K562 (cell line): ENCODE data around the gene WDR17. TPM values are rescaled to one million over a fixed set of nuclear protein-coding genes. Genes with fewer than 3 reads are reported as not detected.

Experiments used
- ATAC-seq: fragments of 200-7000 bp; cut with Tn5 transposase; 3 replicates; pipeline ENCODE4 v1.9.1; 2020; ENCODE audit warnings: moderate library complexity
- BruUV-seq: library from RNA; stranded (reverse); fragments of 400-500 nt; replicated peaks from 2 replicates; lab custom pipeline; 2021; lab: Mats Ljungman, UMichigan
- CTCF ChIA-PET: fragments of 300-600 bp; formaldehyde crosslinking; extraction: SDS; loops from one replicate; lab custom pipeline; 2021; ENCODE audit warnings: low intra/inter-chr PET ratio; lab: Yijun Ruan, JAX
- POLR2A ChIA-PET: fragments of 300-600, 350-650 bp; sonication (Branson Sonifier 250); formaldehyde crosslinking; extraction: SDS; loops from one replicate; lab custom pipeline; 2021; ENCODE audit warnings: antibody characterized with exemption, inconsistent platforms; lab: Yijun Ruan, JAX
- DNase-seq, 4 experiments: peaks; one replicate each; pipeline versions ENCODE4 v3.0.0 to v3.0.0-alpha.2; 2011 to 2018; ENCODE audit warnings: low spot score in 3 of 4, mixed read lengths in 3 of 4; ENCODE audit errors: extremely low read depth in 1 of 4
- FAIRE-seq: peaks from 2 replicates; lab custom pipeline; 2011; peaks lifted over from hg19 to GRCh38; lab: Jason Lieb, UNC
- H2AFZ ChIP-seq: 2 replicates; pipeline ENCODE4 v1.6.0; 2011; ENCODE audit warnings: low read depth, low read length, control low read depth, inconsistent platforms
- H3K27ac ChIP-seq: fragments of 200-600 bp; 3 replicates; pipeline ENCODE4 v1.8.0; 2011; ENCODE audit warnings: low read depth, mild to moderate bottlenecking, control low read depth, inconsistent platforms, low read length, moderate library complexity, mixed read lengths; ENCODE audit errors: extremely low read depth
- H3K27me3 ChIP-seq, 2 experiments: fragments of 300-600 bp in 1 of 2; 2 replicates in 1 of 2; 3 replicates in 1 of 2; pipeline versions ENCODE4 v1.6.0 to v1.8.0; 2011; ENCODE audit warnings: inconsistent platforms in 2 of 2, low read length in 2 of 2, mild to moderate bottlenecking in 1 of 2, mixed read lengths in 1 of 2, moderate library complexity in 1 of 2; ENCODE audit not compliant: control insufficient read depth in 2 of 2, insufficient read depth in 2 of 2
- H3K36me3 ChIP-seq: fragments of 300-600 bp; 3 replicates; pipeline ENCODE4 v1.8.0; 2011; ENCODE audit warnings: mild to moderate bottlenecking, low read length, inconsistent platforms; ENCODE audit not compliant: control insufficient read depth, insufficient read depth
- H3K4me1 ChIP-seq, 2 experiments: fragments of 200-600 bp in 1 of 2; replicated peaks in 1 of 2; 2 replicates in 1 of 2; 3 replicates in 1 of 2; pipeline versions ENCODE4 v1.5.1 to v1.8.0; 2011; ENCODE audit warnings: inconsistent platforms in 2 of 2, low read length in 2 of 2, mild to moderate bottlenecking in 1 of 2, mixed read lengths in 1 of 2, moderate library complexity in 1 of 2; ENCODE audit not compliant: control insufficient read depth in 2 of 2, insufficient read depth in 2 of 2
- H3K4me2 ChIP-seq: 2 replicates; pipeline ENCODE4 v1.6.1; 2011; ENCODE audit warnings: low read length, control low read depth, inconsistent platforms, mixed read lengths; ENCODE audit not compliant: insufficient read depth
- H3K4me3 ChIP-seq: fragments of 200-600 bp; sonication (generic), shearing (Covaris generic); 2 replicates; pipeline ENCODE4 v1.5.1; 2016; ENCODE audit warnings: control low read depth, inconsistent platforms
- H3K79me2 ChIP-seq: fragments of 200-600 bp; 3 replicates; pipeline ENCODE4 v1.8.0; 2011; ENCODE audit warnings: low read length, inconsistent platforms; ENCODE audit not compliant: control insufficient read depth, insufficient read depth
- H3K9ac ChIP-seq, 2 experiments: 2 replicates each; pipeline versions ENCODE4 v1.6.0 to v1.6.1; 2011; ENCODE audit warnings: low read depth in 2 of 2, low read length in 2 of 2, control low read depth in 1 of 2, inconsistent platforms in 1 of 2, mild to moderate bottlenecking in 1 of 2, mixed read lengths in 1 of 2; ENCODE audit not compliant: insufficient read depth in 1 of 2
- H3K9me1 ChIP-seq: one replicate; pipeline ENCODE4 v1.6.0; 2011; ENCODE audit warnings: inconsistent platforms, mild to moderate bottlenecking, low read length, moderate library complexity; ENCODE audit not compliant: control insufficient read depth, insufficient read depth
- H3K9me3 ChIP-seq: replicated peaks from 2 replicates; pipeline ENCODE4 v1.5.1; 2011; ENCODE audit warnings: low read depth, low read length, inconsistent platforms; ENCODE audit not compliant: control insufficient read depth, insufficient read depth
- H4K20me1 ChIP-seq: replicated peaks from 2 replicates; pipeline ENCODE4 v1.6.1; 2011; ENCODE audit warnings: low read length, inconsistent platforms, mixed read lengths; ENCODE audit not compliant: control insufficient read depth, insufficient read depth
- CEBPZ ChIP-seq: fragments of 150-350 bp; IDR thresholded peaks from 2 replicates; pipeline ENCODE4 v1.6.1; 2014; ENCODE audit warnings: low read depth, mild to moderate bottlenecking, low read length, borderline replicate concordance
- HCFC1 ChIP-seq: IDR thresholded peaks from 2 replicates; pipeline ENCODE4 v1.6.1; 2012; ENCODE audit warnings: low read depth, low read length, improper control_type of control experiment
- IRF2 ChIP-seq: sonication (generic); formaldehyde crosslinking; IDR thresholded peaks from 2 replicates; pipeline ENCODE4 v1.8.1; 2022; ENCODE audit warnings: mild to moderate bottlenecking, missing genetic modification reagents
- LEF1 ChIP-seq: fragments of 450-650 bp; IDR thresholded peaks from 2 replicates; pipeline ENCODE4 v1.6.1; 2016; ENCODE audit warnings: mild to moderate bottlenecking
- RFX1 ChIP-seq: fragments of 450-650 bp; IDR thresholded peaks from 2 replicates; pipeline ENCODE4 v1.6.1; 2016; ENCODE audit warnings: mild to moderate bottlenecking, moderate library complexity
- RNF2 ChIP-seq: sonication (generic); IDR thresholded peaks from 2 replicates; pipeline ENCODE4 v1.6.1; 2016
- SMAD1 ChIP-seq: fragments of 150-350 bp; IDR thresholded peaks from 2 replicates; pipeline ENCODE4 v1.6.1; 2014; ENCODE audit warnings: low read length, low read depth; ENCODE audit not compliant: partially characterized antibody
- TCFL5 ChIP-seq: fragments of 250-450 bp; sonication (Bioruptor Pico); conservative IDR thresholded peaks from 2 replicates; pipeline ENCODE4 v1.6.1; 2021; ENCODE audit warnings: mild to moderate bottlenecking, moderate library complexity, matching md5 sums
- TGIF2 ChIP-seq: sonication (generic); formaldehyde crosslinking; IDR thresholded peaks from 2 replicates; pipeline ENCODE4 v1.8.1; 2022; ENCODE audit warnings: mild to moderate bottlenecking, missing genetic modification reagents, moderate library complexity
- YBX1 ChIP-seq: fragments of 450-650 bp; IDR thresholded peaks from 2 replicates; pipeline ENCODE4 v1.7.1; 2016; ENCODE audit warnings: mild to moderate bottlenecking
- ZNF253 ChIP-seq: fragments of 250-450 bp; sonication (Bioruptor Pico); conservative IDR thresholded peaks from 2 replicates; pipeline ENCODE4 v1.6.1; 2021; ENCODE audit warnings: mild to moderate bottlenecking
- WGBS: fragments of 100-300 bp; shearing (Covaris generic); methylation state at CpG from one replicate; pipeline ENCODE4 v1.1.6; 2016; ENCODE audit warnings: low coverage, mixed read lengths; ENCODE audit not compliant: insufficient coverage; ENCODE audit errors: missing lambda C conversion rate; 5-methylcytosine and 5-hydroxymethylcytosine counted together
- in situ Hi-C: fragments of 300-500 bp; cut with MboI; formaldehyde crosslinking; loops from 4 replicates; pipeline ENCODE4 v1.15.0; 2018; ENCODE audit warnings: inconsistent platforms, mixed read lengths
- intact Hi-C: fragments of 100-400 bp; cut with micrococcal nuclease; formaldehyde crosslinking; loops from 2 replicates; pipeline ENCODE4 v1.14.2; 2022
- polyA plus RNA-seq, 8 experiments: library from polyadenylated mRNA; depleted of rRNA in 4 of 8; stranded (reverse) in 5 of 8; unstranded in 3 of 8; fragments of >200 nt; fragmentation: Nextera tagmentation in 2 of 8; fragmentation: Illumina TruSeq in 1 of 8; extraction: Ambion mirVana in 2 of 8; extraction: Trizol in 1 of 8; gene quantifications; 2 replicates each; pipeline versions ENCODE4 v1.2.1 to v1.2.3, GENCODE V29; 2011 to 2014; ENCODE audit warnings: inconsistent platforms in 1 of 8, missing spikeins in 1 of 8
- total RNA-seq, 7 experiments: library from RNA; depleted of rRNA in 6 of 7; stranded (reverse); fragments of >200 nt in 6 of 7; fragmentation: Illumina TruSeq in 2 of 7; extraction: Trizol in 2 of 7; gene quantifications; 2 replicates each; pipeline versions ENCODE4 v1.2.1 to v1.2.3, GENCODE V29; 2011 to 2021; ENCODE audit warnings: low replicate concordance in 1 of 7
- TF ChIP-seq, protein P1 (sequence below): IDR thresholded peaks from 2 replicates; pipeline ENCODE4 v1.6.1; 2012; ENCODE audit warnings: low read depth, low read length, improper control_type of control experiment, borderline replicate concordance
- TF ChIP-seq, protein P2 (sequence below): sonication (generic); formaldehyde crosslinking; IDR thresholded peaks from 2 replicates; pipeline ENCODE4 v1.8.1; 2023; ENCODE audit warnings: mild to moderate bottlenecking, missing genetic modification reagents

The WDR17 gene
- total and polyA plus RNA-seq, 9 of the 15 experiments (the other 6 are each of a cell fraction or from before 2014, with no cell fraction given), result 0.04 to 0.07 TPM; not detected in 7

DNA sequence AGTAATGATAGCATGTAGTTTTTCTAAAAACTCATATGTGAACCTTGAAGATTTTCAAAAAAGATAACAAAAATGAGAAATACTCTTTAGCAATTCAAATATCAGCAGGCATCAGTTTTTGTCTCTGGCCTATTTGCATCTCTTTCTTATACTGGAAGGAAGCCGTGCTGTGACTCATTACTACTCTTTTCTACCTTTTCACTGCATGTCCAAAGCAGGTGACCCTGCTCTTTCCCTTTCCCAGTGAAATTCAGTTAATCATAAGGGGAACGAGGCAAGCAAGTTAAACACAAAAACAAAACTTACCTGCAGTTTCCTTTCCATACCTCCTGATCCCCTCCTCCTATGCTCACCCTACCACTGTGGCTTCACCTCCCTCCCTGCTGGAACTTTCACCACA lies 120.4 kb downstream of the WDR17 start:
- TF ChIP-seq, protein P1, sequence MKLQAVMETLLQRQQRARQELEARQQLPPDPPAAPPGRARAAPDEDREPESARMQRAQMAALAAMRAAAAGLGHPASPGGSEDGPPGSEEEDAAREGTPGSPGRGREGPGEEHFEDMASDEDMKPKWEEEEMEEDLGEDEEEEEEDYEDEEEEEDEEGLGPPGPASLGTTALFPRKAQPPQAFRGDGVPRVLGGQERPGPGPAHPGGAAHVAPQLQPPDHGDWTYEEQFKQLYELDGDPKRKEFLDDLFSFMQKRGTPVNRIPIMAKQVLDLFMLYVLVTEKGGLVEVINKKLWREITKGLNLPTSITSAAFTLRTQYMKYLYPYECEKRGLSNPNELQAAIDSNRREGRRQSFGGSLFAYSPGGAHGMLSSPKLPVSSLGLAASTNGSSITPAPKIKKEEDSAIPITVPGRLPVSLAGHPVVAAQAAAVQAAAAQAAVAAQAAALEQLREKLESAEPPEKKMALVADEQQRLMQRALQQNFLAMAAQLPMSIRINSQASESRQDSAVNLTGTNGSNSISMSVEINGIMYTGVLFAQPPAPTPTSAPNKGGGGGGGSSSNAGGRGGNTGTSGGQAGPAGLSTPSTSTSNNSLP, result no peak
- TF ChIP-seq CEBPZ (no peak), YBX1 (no peak), LEF1 (no peak), TGIF2 (CRISPR knock-in tag) (no peak), RNF2 (no peak), SMAD1 (no peak), ZNF253 (CRISPR knock-in tag) (no peak), IRF2 (CRISPR knock-in tag) (no peak), TCFL5 (CRISPR knock-in tag) (no peak), HCFC1 (no peak), RFX1 (no peak)
- TF ChIP-seq, protein P2, sequence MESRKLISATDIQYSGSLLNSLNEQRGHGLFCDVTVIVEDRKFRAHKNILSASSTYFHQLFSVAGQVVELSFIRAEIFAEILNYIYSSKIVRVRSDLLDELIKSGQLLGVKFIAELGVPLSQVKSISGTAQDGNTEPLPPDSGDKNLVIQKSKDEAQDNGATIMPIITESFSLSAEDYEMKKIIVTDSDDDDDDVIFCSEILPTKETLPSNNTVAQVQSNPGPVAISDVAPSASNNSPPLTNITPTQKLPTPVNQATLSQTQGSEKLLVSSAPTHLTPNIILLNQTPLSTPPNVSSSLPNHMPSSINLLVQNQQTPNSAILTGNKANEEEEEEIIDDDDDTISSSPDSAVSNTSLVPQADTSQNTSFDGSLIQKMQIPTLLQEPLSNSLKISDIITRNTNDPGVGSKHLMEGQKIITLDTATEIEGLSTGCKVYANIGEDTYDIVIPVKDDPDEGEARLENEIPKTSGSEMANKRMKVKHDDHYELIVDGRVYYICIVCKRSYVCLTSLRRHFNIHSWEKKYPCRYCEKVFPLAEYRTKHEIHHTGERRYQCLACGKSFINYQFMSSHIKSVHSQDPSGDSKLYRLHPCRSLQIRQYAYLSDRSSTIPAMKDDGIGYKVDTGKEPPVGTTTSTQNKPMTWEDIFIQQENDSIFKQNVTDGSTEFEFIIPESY (CRISPR knock-in tag), result no peak
- no peak for FAIRE-seq
- ATAC-seq, result no peak
- H2AFZ ChIP-seq, result no peak overlapping the region
- intact Hi-C loops, result no loop called here
- ChIA-PET POLR2A (no interaction called here), CTCF (no interaction called here)
- H3K27me3 ChIP-seq, result no peaks in the 10 kb centered on the region
- H3K9me3 ChIP-seq, result no peaks in the 10 kb centered on the region
- H3K4me2 ChIP-seq, result no peak overlapping the region
- no peak overlapping the region for H3K9ac ChIP-seq
- in situ Hi-C loops, result no loop called here
- 0% methylated on average over 2 of the region's 2 CpGs for WGBS
- no peak overlapping the region for H3K4me3 ChIP-seq
- H4K20me1 ChIP-seq, result no peaks in the 10 kb centered on the region
- BruUV-seq, result no TSS peak
- H3K27ac ChIP-seq, result no peak overlapping the region
- no peak for DNase-seq
- H3K79me2 ChIP-seq, result no peaks in the 10 kb centered on the region
- H3K9me1 ChIP-seq, result no peaks in the 10 kb centered on the region
- no peaks in the 10 kb centered on the region for H3K36me3 ChIP-seq
- H3K4me1 ChIP-seq, result no peaks in the 10 kb centered on the region
